Gastroesophageal sphincter (tissue), 4 donors: ENCODE measurements around the gene GFPT2. TPM values are rescaled to one million over a fixed set of nuclear protein-coding genes. Genes with fewer than 3 reads are reported as not detected.

Experiments
- ATAC-seq: fragments of 150-250 bp; one replicate; pipeline ENCODE4 v1.9.1; 2016; ENCODE audit warnings: mild to moderate bottlenecking, moderate library complexity
- H3K27ac ChIP-seq, 4 donors: fragments of 200-600 bp; sonication (generic) in 3 of 4; 1 replicate in 3 of 4; 2 replicates in 1 of 4; pipeline ENCODE4 v1.5.1; 2016 to 2019
- H3K27me3 ChIP-seq: fragments of 200-600 bp; sonication (generic); one replicate; pipeline ENCODE4 v1.5.1; 2019
- H3K36me3 ChIP-seq, 2 donors: fragments of 200-600 bp; sonication (generic); one replicate each; pipeline ENCODE4 v1.5.1; 2019; ENCODE audit warnings: control low read depth in 1 of 2
- H3K4me1 ChIP-seq, 3 donors: fragments of 200-600 bp; sonication (generic); 1 replicate in 2 of 3; 2 replicates in 1 of 3; pipeline ENCODE4 v1.5.1; 2016 to 2019; ENCODE audit warnings: control low read depth in 2 of 3
- H3K4me3 ChIP-seq, 2 donors: fragments of 200-600 bp; sonication (generic); one replicate each; pipeline ENCODE4 v1.5.1; 2019; ENCODE audit warnings: mild to moderate bottlenecking in 1 of 2, moderate library complexity in 1 of 2
- H3K9me3 ChIP-seq, 3 donors: fragments of 200-600 bp; sonication (generic); one replicate each; pipeline ENCODE4 v1.5.1; 2017 to 2019; ENCODE audit warnings: control low read depth in 2 of 3
- CTCF ChIP-seq, 4 experiments: fragments of 200-600 bp in 2 of 4; fragments of 450-650 bp in 2 of 4; sonication (generic) in 1 of 4; IDR thresholded peaks; one replicate each; pipeline ENCODE4 v1.5.1; 2017 to 2019; ENCODE audit warnings: antibody characterized with exemption in 4 of 4, mild to moderate bottlenecking in 2 of 4, moderate library complexity in 2 of 4
- EP300 ChIP-seq: sonication (generic); formaldehyde crosslinking; IDR thresholded peaks from one replicate; pipeline ENCODE4 v1.6.1; 2017; ENCODE audit warnings: antibody characterized with exemption, mild to moderate bottlenecking
- POLR2A ChIP-seq, 2 donors: fragments of 450-650 bp; IDR thresholded peaks; one replicate each; pipeline ENCODE4 v1.6.1; 2017; ENCODE audit warnings: antibody characterized with exemption in 2 of 2, mild to moderate bottlenecking in 2 of 2, moderate library complexity in 1 of 2
- POLR2AphosphoS5 ChIP-seq: sonication (generic); formaldehyde crosslinking; IDR thresholded peaks from one replicate; pipeline ENCODE4 v1.6.1; 2017; ENCODE audit warnings: antibody characterized with exemption
- WGBS, 2 donors: methylation state at CpG; one replicate each; pipeline ENCODE4 v1.1.5; 2018; ENCODE audit warnings: low coverage in 1 of 2; 5-methylcytosine and 5-hydroxymethylcytosine counted together
- total RNA-seq, 4 donors: library from RNA; depleted of rRNA; stranded (reverse); fragments of >200 nt; gene quantifications; one replicate each; pipeline ENCODE4 v1.1.0, GENCODE V29; 2016

The GFPT2 gene
- total RNA-seq, 4 donors from 2014 or later = 28.7 to 94.1 (median 34.1) TPM

- H3K4me1 ChIP-seq = no peaks in the 10 kb centered on the region
- ATAC-seq = no peak
- WGBS, 2 donors = 70 to 87% methylated on average over 4 to 5 of the region's 18 CpGs
These were observed 48.4 kb downstream of the GFPT2 start for GRCh38 chr5:180304431-180305375.

GRCh38 chr5:180304016-180304292 lies 49.2 kb downstream of the GFPT2 start:
- ATAC-seq = no peak
- no peak overlapping the region for H3K4me3 ChIP-seq
- TF ChIP-seq POLR2AphosphoS5 (no peak), EP300 (no peak), CTCF (IDR thresholded peaks at IDR 0.05) (no peak), POLR2A (IDR thresholded peaks at IDR 0.05) (no peak)
- H3K27ac ChIP-seq = no peak overlapping the region
- peaks cover 0 to 71% of the 10 kb centered on the region in 2 donors for H3K36me3 ChIP-seq
- 82 to 90% methylated on average over 2 to 4 of the region's 4 CpGs for WGBS, 2 donors
- no peaks in the 10 kb centered on the region for H3K4me1 ChIP-seq
- no peaks in the 10 kb centered on the region for H3K27me3 ChIP-seq
- no peaks in the 10 kb centered on the region for H3K9me3 ChIP-seq

More at GRCh38 chr5:180304431-180305375, 48.4 kb downstream of the GFPT2 start:
- Histone ChIP-seq H3K9me3 (no peaks in the 10 kb centered on the region), H3K4me3 (no peak overlapping the region), H3K27ac (no peak overlapping the region), H3K27me3 (no peaks in the 10 kb centered on the region), H3K36me3 (peaks cover 0 to 71% of the 10 kb centered on the region in 2 donors)
- no peak for TF ChIP-seq CTCF (IDR thresholded peaks at IDR 0.05)
- TF ChIP-seq EP300 = no peak
- no peak for TF ChIP-seq POLR2A (IDR thresholded peaks at IDR 0.05)

GRCh38 chr5:180303226-180304015 lies 49.7 kb downstream of the GFPT2 start:
- TF ChIP-seq CTCF (IDR thresholded peaks at IDR 0.05) (no peak), POLR2A (IDR thresholded peaks at IDR 0.05) (no peak), POLR2AphosphoS5 (no peak), EP300 (no peak)
- no peaks in the 10 kb centered on the region for H3K4me1 ChIP-seq
- no peaks in the 10 kb centered on the region for H3K27me3 ChIP-seq
- peaks cover 0 to 71% of the 10 kb centered on the region in 2 donors for H3K36me3 ChIP-seq
- no peak overlapping the region for H3K27ac ChIP-seq
- ATAC-seq = no peak
- H3K9me3 ChIP-seq = no peaks in the 10 kb centered on the region
- H3K4me3 ChIP-seq = no peak overlapping the region
- 90% methylated on average over 4 to 14 of the region's 17 CpGs for WGBS, 2 donors

- no peaks in the 10 kb centered on the region for H3K9me3 ChIP-seq
- no peak overlapping the region for H3K4me3 ChIP-seq
- 94% methylated on average over 5 to 8 of the region's 10 CpGs for WGBS, 2 donors
- no peak for ATAC-seq
- TF ChIP-seq POLR2A (IDR thresholded peaks at IDR 0.05) = no peak
- TF ChIP-seq EP300 = no peak
- no peak for TF ChIP-seq CTCF (IDR thresholded peaks at IDR 0.05)
- no peak for TF ChIP-seq POLR2AphosphoS5
- H3K27me3 ChIP-seq = no peaks in the 10 kb centered on the region
- H3K27ac ChIP-seq = no peak overlapping the region
- H3K4me1 ChIP-seq = no peaks in the 10 kb centered on the region
- peaks cover 0 to 70% of the 10 kb centered on the region in 2 donors for H3K36me3 ChIP-seq
These were observed 50.9 kb downstream of the GFPT2 start for GRCh38 chr5:180302256-180302655.
